HG03354 (cell line): ENCODE results near the gene PFKP.
A peak's percentile ranks its signal among the peaks of the same experiment; 100 is the strongest.
"Not testable (repeated sequence)": the region's sequence is repeated elsewhere in the genome, so short reads cannot be mapped to it uniquely, and the experiment has no call there.

Experiments
- ATAC-seq: cut with Tn5 transposase; IDR thresholded peaks from one replicate; pipeline ENCODE4 v1.9.1; 2021; ENCODE audit warnings: mild to moderate bottlenecking; ENCODE audit not compliant: unreplicated experiment, poor library complexity, severe bottlenecking

Gene PFKP

DNA sequence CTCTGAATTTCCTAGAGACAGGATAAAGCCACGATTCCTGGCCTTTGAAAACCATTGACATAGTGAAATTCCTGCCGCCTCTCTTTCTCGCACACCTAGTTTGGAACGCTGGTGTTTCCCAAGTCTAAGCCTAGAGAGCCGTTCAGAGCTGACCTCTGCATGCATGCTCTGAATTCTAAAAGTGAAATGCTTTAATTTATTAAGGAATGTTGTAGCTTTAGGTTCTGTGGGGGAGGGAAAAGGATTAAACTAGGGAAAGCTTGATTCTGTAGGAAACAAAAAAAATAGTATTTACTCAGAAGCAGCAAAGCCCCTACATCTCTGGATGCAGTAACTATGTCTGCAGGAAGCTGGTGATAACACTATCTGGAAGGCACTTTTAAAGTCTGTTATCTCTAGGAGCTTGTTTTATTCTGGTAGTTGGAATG is 27.3 kb downstream of the PFKP start:
- ATAC-seq, result no peak

DNA sequence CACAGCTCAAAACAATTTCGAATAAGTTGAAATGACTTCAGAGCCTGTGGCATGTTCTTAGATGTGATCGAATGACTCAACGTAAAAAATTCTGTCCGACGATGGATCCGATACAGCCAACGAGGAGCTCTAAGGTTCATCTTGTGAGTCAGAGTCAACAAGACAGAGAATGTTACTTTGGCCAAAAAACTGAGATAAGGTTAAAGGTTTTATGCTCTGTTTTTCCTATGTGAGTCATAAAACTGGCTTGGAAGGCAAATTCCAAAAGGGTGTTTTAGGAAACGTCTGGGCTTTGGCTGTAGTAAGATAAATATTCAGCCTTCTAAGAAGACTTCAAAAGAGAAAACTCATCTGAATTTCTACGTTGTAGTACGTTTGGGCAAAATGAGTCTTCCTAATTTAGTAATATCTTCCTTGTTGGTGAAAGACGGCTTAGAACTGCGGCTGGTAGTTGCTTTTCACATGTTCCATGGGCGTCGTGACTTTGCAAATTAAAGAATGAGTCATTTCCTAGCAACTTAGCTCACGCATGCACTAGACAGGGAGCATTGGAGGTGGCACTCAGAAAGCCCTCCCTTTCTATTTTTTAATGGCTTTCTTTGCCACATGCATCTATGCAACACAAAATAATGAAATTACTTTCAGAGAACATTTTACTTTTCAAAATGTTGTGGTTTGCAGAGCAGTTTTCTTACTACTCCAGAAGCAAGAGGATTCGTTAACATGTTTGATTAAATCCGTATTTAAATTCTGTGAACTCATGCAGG is 28.2 kb downstream of the PFKP start:
- peak; percentile 69 for ATAC-seq

GRCh38 chr10:3096149-3096548 is 28.8 kb downstream of the PFKP start:
- no peak for ATAC-seq

GRCh38 chr10:3097160-3097559 is 29.8 kb downstream of the PFKP start:
- ATAC-seq, result no peak

- ATAC-seq, result no peak
Observed at GRCh38 chr10:3098689-3099088, 31.3 kb downstream of the PFKP start.

DNA sequence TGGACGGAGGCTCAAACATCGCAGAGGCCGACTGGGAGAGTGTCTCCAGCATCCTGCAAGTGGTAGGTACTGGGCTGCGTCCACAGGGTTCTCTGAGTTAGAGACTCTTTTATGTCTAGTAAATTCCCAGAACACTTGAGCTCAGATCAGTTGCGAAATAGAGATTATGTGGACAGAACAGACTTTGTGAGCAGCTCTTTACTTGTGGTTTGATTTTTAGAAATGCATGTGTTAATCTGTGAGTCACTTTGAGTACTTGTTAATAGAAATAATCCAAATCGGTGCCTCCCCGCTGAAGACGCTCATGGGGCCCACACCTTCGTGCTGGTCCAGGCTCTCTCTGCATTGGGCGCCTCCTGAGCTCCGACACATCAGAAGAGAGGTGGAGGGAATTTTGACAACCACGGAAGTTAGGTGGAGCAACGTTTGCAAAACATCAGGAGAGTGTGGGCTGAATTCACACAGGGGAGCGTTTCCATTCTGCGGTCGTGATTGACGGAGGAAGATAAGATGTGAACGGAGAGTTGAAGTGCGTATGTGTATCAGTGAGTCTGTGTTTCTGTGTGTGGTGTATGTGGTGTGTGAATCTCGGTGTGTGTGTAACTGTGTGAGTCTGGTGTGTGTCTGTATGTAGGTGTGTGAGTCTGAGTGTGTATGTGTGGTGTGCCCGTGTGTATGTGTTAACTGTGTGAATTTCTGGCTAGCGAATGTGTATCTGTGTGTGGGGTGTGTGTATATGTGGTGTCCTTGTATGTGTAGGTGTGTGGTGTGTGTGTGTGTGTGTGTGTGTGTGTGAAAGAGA is 32.1 kb downstream of the PFKP start:
- no peak for ATAC-seq

DNA sequence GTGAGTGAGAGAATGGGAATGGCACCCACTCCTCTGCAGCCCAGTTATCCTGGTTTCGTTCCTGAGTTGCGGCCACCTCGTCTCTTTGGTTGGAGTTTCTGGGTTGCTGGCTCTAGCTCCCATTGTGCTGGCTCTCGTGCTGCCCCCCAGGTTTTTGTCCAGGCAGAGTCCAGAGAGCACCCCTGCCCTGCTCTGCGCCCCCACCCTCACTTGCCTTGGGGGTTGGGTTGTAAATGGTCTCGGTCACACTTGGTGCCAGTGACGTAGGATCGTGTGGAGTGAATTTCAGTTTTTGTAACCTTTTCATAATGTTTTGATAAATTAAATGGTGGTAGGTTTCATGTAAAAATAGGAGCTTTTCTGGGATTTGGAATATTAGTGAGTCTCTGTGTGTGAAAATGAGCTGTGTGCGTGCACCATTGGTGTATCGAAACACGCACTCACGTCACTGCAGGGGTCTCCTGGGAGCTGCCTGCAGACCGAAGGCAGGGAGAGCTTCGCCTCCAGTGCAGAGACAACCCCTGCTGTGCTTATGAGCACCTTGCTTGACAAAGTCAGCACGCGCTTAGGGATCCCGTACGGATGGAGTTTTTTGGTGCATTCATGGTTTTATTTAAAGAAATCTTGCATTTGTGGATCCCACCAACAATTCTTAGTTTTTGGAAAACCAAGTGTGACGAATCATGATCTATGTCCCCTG is 32.9 kb downstream of the PFKP start:
- no peak for ATAC-seq

- ATAC-seq, result no peak
Observed at GRCh38 chr10:3100856-3101640, 33.7 kb downstream of the PFKP start.

DNA sequence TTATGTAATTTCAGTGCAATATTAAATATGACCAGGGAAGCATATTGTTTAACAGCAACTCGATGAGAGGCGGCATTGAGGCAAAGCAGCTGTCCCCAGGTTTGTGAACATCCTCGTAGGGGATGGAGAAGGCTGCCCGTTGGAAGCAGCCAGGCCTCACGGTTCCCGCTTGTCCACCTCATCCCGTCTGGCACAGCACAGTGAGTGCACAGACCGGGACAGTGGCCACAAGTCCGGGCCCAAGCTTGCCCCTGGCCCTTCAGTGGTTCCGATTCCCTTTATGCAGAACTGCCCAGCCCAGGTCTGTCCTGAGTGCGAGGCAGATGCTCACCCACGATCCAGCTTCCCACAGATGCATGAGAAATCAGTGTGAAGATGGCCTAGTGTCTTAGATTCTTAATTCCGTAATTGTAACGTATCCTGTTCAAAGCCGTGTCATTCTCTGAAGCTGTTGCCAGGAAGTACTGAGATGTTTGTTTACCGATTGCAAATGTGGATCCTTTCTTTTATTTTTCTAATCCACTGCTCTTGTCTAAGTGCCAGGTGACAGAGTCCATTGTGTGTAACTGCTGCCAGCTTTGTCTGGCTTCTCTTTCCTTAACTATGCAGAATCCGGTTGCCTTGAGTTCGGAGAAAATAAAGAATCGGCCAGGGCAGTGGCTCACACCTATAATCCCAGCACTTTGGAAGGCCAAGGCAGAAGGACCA is 35.5 kb downstream of the PFKP start:
- no peak for ATAC-seq

- ATAC-seq, result no peak
Observed at GRCh38 chr10:3103646-3104045, 36.3 kb downstream of the PFKP start.

- no peak for ATAC-seq
Observed at GRCh38 chr10:3104251-3104918, 37.0 kb downstream of the PFKP start.

GRCh38 chr10:3105166-3105565 is 37.8 kb downstream of the PFKP start:
- no peak for ATAC-seq

- no peak for ATAC-seq
Observed at GRCh38 chr10:3105905-3106304, 38.6 kb downstream of the PFKP start.

- not testable (repeated sequence) for ATAC-seq
Observed at GRCh38 chr10:3106328-3106727, 39.0 kb downstream of the PFKP start.

- no peak for ATAC-seq
Observed at GRCh38 chr10:3106928-3107425, 39.6 kb downstream of the PFKP start.

DNA sequence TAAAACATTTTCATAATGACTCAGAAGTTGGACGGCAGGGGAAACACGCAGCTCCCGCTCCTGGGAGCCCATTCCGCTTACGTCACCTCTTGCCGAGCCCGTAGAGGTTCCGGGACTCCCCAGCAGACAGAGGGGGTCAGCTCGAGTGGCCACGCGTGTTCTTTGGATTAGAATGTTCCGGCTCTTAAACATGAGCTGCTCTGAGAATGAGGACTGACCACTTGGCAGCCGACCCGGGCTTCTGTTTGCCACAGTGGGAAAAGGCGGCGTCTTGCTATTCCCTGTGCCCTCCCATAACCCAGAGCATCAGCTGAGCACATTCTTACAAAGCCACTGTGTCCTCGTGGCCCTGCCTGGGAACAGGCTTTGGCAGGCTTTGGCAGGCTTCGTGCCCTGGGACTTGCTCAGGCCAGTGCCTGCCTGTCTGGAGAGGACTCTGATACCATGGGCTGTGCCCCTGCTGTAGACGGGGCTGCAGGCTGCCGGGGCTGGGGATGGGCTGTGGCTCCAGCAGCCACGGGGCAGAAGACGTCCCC is 40.1 kb downstream of the PFKP start:
- no peak for ATAC-seq

DNA sequence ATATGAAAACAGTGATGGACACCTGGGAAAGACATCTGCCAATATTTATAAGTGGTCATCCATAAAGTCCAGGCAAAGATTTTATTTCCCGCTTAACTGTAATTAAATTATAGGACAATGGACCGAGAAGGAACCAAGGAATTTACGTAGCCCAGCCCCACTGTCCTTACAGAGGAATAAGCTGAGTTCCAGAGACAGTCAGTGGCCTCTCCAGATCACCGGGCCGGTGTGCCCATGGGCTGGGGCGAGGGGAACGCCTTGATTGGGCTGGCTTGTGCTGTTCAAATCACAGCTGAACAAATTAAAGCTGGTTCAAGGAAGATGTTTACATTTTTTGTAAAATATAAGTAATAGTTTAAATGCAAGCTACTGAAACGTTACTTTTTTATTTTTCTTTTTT is 40.7 kb downstream of the PFKP start:
- no peak for ATAC-seq

- ATAC-seq, result no peak
Observed at GRCh38 chr10:3108575-3109105, 41.3 kb downstream of the PFKP start.
